ENCODE data around the gene NCKAP5.
"Not testable (repeated sequence)": the region's sequence is repeated elsewhere in the genome, so short reads cannot be mapped to it uniquely, and the experiment has no call there.

Gene NCKAP5

GRCh38 chr2:133525613-133526529 lies 42.4 kb downstream of the NCKAP5 start:
- no peaks in the 10 kb centered on the region for H3K4me1 ChIP-seq
- DNase-seq: no peak
- no peak for TF ChIP-seq CTCF (IDR thresholded peaks at IDR 0.05; ENCODE audit: low read depth, low read length)
- H3K36me3 ChIP-seq: no peaks in the 10 kb centered on the region
- H3K4me3 ChIP-seq (ENCODE audit: low read depth, low read length): no peak overlapping the region
- no peaks in the 10 kb centered on the region for H3K27me3 ChIP-seq
- no peaks in the 10 kb centered on the region for H3K9me3 ChIP-seq

DNA sequence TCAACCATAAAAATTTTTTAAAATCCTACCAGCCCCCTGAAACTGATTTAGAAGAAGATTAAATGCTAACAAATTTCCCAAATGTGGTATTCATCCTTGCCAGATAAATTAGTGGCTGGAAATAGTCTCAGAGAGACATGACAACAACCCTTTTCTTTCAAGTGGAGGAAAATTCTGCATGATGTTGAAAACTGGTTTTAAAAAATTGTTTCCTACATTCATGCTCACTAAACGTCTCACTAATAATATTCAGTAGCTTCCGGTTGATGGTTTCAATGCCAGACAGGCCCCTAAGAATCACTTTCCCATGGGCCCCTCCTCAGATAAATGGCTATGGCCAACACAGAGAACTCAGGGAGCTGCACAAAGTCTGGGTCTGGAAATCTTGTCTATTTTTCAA lies 43.2 kb downstream of the NCKAP5 start:
- Histone ChIP-seq H3K9me3 (no peaks in the 10 kb centered on the region), H3K4me1 (no peaks in the 10 kb centered on the region), H3K27me3 (no peaks in the 10 kb centered on the region), H3K36me3 (no peaks in the 10 kb centered on the region), H3K4me3 (ENCODE audit: low read depth, low read length) (no peak overlapping the region)
- TF ChIP-seq CTCF (IDR thresholded peaks at IDR 0.05; ENCODE audit: low read depth, low read length): no peak
- DNase-seq: no peak

DNA sequence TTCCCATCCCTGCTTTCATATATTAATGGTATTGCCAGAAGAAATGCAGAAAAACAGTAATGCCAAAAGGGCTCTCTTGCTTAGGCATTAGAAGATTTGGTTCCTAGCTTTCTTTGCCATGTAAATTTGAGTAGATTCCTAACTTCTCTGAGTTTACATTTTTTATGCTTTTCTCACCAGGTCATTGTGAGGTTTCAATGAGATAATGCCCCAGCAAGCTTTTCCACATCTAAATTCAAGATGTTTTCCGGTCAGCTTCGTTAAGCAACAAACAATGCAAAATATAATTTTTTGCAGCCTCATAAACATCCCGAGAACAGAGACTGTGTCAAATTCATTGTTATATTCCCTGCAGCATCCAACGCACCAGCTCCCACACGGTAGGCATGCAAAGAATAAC lies 44.9 kb downstream of the NCKAP5 start:
- no peaks in the 10 kb centered on the region for H3K27me3 ChIP-seq
- H3K4me3 ChIP-seq (ENCODE audit: low read depth, low read length): no peak overlapping the region
- no peak for TF ChIP-seq CTCF (IDR thresholded peaks at IDR 0.05; ENCODE audit: low read depth, low read length)
- H3K4me1 ChIP-seq: no peaks in the 10 kb centered on the region
- no peaks in the 10 kb centered on the region for H3K36me3 ChIP-seq
- no peak for DNase-seq
- H3K9me3 ChIP-seq: no peaks in the 10 kb centered on the region

DNA sequence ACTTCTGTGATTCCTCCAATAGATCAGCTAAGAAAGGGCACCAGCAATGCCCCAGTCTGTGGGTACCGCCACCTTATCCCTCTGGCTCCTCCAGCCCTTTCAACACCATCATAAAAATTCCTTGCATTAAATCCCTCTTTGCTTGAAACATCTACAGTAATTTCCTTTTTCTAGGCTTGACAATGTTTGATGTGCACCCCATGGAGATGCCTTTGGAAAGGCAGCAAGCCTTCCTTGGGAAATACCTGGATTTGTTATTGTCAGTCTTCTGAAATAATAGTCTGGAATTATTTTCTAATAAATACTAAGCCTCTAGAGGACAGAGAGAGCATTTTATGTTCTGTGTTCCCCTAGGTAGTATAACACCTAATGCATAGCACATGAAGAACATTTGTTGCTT lies 46.1 kb downstream of the NCKAP5 start:
- no peaks in the 10 kb centered on the region for H3K27me3 ChIP-seq

GRCh38 chr2:133521146-133521745 lies 47.0 kb downstream of the NCKAP5 start:
- no peak overlapping the region for H3K4me3 ChIP-seq (ENCODE audit: low read depth, low read length)
- no peaks in the 10 kb centered on the region for H3K4me1 ChIP-seq
- no peaks in the 10 kb centered on the region for H3K9me3 ChIP-seq
- H3K27me3 ChIP-seq: no peaks in the 10 kb centered on the region
- TF ChIP-seq CTCF (IDR thresholded peaks at IDR 0.05; ENCODE audit: low read depth, low read length): no peak
- H3K36me3 ChIP-seq: no peaks in the 10 kb centered on the region
- no peak for DNase-seq

More for the DNA sequence above, 46.1 kb downstream of the NCKAP5 start:
- Histone ChIP-seq H3K4me3 (ENCODE audit: low read depth, low read length) (no peak overlapping the region), H3K4me1 (no peaks in the 10 kb centered on the region), H3K9me3 (no peaks in the 10 kb centered on the region), H3K36me3 (no peaks in the 10 kb centered on the region)
- DNase-seq: no peak
- no peak for TF ChIP-seq CTCF (IDR thresholded peaks at IDR 0.05; ENCODE audit: low read depth, low read length)

- peak; percentile 16; the same call in 1 of the 2 replicates for TF ChIP-seq CTCF (IDR thresholded peaks at IDR 0.05; ENCODE audit: low read depth, low read length)
- not testable (repeated sequence) for H3K4me3 ChIP-seq (ENCODE audit: low read depth, low read length); H3K4me1 ChIP-seq; H3K36me3 ChIP-seq; H3K27me3 ChIP-seq; H3K9me3 ChIP-seq
- peak; percentile 5 for DNase-seq
These were observed 48.6 kb downstream of the NCKAP5 start for GRCh38 chr2:133519677-133520076.

Measured in BE2C (cell line).